ENCODE results near the gene MCEMP1.

The MCEMP1 gene

GRCh38 chr19:7670790-7671189 is 6.1 kb upstream of the MCEMP1 start:
- DNase-seq (ENCODE audit: low spot score) = no peak

DNA sequence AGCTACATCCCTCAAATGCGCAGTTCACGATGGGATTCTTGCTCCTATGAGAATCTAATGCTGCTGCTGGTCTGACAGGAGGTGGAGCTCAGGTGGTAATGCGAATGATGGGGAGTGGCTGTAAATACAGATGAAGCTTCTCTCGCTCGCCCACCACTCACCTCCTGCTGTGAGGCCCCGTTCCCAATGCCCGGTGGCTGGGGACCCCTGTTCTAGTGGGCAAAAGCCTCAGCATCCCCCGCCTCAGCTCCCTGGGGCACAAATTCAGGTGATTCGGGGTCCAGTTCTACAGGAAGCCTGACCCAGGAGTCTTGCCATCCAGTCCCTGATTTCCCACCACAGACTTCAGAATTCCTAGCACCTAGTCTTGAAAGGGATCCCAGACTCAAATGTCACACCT is 4.4 kb upstream of the MCEMP1 start:
- no peak for DNase-seq (ENCODE audit: low spot score)

DNA sequence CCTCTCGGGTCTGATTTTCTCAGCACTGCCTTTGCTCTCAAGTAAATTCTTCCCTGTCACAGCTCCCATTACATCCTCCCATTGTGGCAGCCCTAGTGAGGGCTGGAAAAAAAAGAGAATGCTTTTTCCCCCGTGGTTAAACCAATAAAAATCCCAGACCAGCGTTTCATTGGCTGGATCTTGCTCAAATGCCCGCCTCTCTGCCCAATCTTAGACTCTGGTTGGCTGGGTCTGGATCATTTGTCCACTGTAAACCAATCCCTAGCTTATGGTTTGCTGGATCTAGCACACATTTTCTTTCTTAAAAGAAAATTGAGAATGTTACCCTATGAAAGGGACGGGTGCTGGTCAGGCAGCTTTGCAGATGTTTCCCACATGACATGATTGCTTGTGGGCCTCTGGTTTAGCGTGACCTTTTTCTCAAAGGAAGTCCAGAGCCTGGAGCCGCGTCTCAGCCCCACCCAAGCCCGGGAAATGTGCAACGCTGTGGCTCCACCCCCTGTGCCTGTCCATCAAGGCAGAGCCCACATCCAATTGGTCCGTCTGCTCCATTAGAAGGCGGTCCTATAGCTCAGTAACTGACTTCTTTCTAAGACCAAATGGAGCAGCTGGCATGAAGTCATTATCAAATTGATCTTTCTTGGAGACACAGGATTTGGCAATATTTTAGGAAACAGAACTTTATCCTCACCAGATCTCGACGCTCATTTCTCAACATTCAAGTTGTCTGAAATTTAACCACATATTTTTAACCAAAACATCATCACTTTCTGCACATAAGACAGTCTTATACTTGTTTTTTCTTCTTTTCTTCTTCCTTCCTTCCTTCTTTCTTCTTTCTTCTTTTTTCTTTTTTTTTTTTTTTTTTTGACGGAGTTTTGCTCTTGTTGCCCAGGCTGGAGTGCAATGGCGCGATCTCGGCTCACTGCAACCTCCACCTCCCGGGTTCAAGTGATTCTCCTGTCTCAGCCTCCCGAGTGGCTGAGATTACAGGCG is 2.6 kb upstream of the MCEMP1 start:
- DNase-seq (ENCODE audit: low spot score) = peak; percentile 92

- no peak for DNase-seq (ENCODE audit: low spot score)
Observed at GRCh38 chr19:7676376-7676775, 514 bp upstream of the MCEMP1 start.

DNA sequence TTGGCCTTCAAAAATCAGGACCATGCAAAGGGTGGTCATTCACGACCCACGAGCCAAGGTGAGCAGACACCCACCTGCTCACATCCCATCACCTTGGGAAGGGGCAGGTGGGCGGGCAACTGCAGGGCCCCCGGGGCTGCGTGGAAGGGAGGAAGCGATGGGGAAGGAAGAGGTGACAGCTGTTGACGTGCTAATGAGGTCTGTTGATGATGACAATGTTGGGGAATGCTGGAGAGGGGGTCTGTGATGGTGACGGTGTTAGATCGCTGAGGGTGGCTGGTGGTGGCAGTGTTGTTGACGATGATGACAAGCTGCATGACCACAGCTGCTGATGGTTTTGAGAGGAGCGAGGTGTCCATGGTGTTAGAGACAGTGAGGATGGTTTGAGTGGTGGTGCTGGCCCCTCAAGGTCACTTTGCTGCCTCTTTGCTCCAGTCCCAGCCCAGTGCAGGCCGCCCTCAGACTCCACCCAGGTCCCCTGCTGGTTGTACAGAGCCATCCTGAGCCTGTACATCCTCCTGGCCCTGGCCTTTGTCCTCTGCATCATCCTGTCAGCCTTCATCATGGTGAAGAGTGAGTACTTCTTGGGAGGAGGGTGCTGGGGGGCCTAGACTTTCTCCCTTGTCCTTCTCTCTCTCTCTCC is 900 bp downstream of the MCEMP1 start:
- no peak for DNase-seq (ENCODE audit: low spot score)

GRCh38 chr19:7678971-7679751 is 2.3 kb downstream of the MCEMP1 start:
- peak; percentile 76 for DNase-seq (ENCODE audit: low spot score)

DNA sequence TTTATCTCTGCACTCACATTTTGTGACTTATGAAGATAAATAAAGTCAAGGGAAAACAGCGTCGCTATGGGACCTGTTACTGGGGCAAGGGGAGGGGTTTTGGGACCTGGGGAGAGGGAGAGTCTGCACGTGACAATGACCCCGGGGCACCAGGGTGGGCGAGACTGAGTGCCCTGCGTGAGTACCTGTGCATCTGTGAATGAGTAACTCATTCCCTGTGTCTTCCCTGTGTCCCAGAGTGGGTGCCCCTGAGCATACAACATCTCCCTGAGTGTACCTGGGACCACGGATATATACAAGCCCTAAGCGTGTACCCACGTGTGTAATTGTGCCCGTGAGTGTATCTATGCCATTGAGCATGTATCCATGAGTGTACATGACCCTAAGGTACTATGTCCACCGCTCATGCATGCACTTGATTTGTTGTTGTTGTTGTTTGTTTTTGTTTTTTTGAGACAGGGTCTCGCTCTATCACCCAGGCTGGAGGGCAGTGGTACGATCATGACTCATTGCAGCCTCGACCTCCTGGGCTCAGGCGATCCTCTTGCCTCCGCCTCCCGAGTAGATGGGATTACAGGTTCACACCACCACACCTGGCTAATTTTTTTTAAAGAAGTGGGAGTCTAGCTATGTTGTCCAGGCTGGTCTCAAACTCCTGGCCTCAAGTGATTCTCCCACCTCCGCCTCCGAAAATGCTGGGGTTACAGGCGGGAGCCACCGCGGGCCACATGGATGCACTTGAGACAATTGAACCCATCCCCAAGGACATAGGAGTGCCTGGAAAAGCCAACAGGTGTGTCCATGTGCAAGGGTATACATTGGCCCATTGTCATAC is 3.1 kb downstream of the MCEMP1 start:
- no peak for DNase-seq (ENCODE audit: low spot score)

DNA sequence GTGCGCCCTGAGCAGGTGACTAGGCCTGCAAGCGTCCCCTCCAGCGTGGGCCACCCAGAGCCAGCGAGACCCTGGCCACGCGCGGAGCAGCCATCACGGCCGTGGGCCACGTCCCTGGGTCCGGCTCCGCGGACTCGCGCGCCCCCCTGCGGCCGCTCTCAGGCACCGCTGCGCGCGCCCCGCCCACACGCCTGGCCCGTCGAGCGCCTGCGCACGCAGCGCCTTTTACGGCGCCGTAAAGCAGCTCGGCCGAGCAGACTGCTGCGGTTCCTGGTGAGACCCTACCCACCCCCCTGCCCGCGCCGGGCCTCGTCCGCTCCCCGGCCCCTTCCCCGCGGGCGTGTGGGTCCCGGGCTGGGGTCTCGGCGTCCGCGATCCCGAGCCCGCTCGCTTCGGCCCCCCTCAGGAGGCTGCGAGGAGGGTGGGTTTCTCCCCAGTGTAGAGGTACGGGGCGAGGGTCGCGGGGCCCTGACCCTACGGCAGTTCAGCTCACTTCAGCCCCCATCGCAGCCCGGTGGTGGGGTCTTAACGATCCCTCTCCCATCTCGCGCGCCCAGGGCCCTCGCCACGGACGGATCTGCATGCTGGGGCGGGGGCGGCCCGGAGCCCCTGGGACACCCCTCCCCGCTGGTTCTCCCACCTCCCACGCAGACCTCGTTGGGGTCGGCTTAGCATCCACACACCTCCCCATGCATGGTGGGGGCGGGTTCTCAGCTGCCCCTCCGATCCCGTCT is 3.9 kb downstream of the MCEMP1 start, which contains the start of gene TRAPPC5:
Gene TRAPPC5 (plus strand): TSS at position 228 of the 734 bp plus-strand sequence. CDS start 1,421 bp downstream, outside the sequence.
- peak; percentile 98 for DNase-seq (ENCODE audit: low spot score)

GRCh38 chr19:7681340-7682174 is 4.7 kb downstream of the MCEMP1 start:
- DNase-seq (ENCODE audit: low spot score) = peak; percentile 85

DNA sequence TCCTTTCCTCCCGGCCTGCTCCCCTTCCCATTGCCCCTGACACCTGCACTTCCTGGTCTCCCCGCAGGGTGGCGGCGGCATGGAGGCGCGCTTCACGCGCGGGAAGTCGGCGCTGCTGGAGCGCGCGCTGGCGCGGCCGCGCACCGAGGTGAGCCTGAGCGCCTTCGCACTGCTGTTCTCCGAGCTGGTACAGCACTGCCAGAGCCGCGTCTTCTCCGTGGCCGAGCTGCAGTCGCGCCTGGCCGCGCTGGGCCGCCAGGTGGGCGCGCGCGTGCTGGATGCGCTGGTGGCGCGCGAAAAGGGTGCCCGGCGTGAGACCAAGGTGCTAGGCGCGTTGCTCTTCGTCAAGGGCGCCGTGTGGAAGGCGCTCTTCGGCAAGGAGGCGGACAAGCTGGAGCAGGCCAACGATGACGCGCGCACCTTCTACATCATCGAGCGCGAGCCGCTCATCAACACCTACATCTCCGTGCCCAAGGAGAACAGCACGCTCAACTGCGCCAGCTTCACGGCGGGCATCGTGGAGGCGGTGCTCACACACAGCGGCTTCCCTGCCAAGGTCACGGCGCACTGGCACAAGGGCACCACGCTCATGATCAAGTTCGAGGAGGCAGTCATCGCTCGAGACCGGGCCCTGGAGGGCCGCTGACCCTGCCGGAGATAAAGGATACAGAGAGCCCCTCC is 5.4 kb downstream of the MCEMP1 start:
- no peak for DNase-seq (ENCODE audit: low spot score)

DNA sequence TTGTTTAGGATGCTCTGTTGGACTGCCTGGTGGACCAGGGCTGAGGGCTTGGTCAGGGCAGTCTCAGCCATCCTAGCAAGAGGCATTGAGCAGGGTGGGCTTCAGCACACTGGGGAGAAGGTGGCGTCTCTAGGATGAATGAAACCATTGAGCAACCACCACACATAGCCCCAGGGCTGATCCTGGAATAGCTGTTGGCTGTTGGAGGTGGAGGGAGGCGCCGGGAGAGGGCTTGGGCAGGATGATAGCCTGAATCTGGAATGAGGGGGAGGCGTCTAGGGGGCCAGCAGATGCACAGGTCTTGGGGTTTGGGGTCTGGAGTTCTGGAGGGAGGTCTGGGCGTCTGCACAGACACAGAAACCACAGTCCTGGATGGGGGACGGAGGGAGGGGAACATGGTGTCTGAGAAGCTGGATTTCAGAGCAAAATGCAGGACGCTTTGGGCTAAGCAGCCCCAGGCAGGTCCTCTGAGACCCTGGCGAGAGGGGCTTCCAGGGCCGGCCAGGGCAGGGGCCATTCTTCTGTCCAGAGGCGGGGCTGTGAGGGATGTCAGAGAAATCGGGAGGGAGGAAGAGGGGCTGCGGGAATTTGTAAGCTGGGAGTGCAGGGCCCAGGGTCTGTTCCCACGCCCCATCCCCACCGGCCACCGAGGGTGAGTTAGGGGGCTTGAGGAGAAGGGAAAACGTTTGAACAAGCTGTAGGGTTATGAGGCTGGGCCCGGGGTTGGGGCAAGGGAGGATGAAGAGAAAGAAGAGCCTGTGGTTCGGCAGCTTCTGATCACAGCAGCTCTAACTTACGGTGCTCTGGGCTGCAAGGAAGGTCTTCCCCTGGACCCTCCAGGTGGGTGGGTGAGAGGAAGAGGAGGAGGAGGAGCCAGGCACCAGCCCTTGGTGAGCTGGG is 8.9 kb downstream of the MCEMP1 start:
- DNase-seq (ENCODE audit: low spot score) = no peak

- no peak for DNase-seq (ENCODE audit: low spot score)
Observed at GRCh38 chr19:7687177-7687576, 10.3 kb downstream of the MCEMP1 start.

DNA sequence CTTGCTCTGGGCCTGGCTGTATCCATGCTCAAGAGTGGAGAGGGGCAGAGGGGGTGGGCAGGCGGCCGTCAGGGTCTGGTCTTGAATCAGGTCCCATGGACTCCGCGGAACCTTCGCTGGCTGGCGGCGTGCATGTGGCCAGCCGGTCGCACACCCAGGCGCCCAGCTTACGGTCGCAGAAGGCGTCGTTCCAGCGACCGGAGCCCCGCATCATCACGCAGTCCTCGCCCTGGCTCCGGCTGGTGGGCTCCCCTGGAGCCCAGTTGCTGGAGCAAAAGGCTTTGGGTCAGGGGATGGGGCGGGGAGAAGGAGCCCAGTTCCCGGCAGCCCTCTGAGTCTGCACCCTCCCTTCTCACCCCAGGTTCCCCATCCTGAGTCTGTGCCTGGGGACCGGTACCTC is 12.3 kb downstream of the MCEMP1 start:
- no peak for DNase-seq (ENCODE audit: low spot score)

DNA sequence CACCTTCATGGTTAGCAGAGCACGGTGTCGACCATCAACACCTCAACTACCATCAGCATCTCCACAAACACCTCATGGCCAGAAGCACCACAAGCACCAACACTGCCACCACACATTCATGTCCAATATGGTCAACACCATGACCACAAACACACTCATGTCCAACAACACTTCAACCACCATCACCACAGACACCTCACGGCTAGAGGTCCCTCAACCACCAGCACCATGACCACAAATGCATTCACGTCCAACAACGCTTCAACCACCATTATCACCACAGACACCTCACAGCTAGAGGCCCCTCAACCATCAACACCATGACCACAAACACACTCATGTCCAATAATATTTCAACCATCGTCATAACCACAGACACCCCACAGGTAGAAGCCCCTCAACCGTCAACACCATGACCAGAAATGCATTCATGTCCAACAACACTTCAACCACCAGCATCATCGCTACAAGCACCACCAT is 13.9 kb downstream of the MCEMP1 start:
- no peak for DNase-seq (ENCODE audit: low spot score)

- no peak for DNase-seq (ENCODE audit: low spot score)
Observed at GRCh38 chr19:7691497-7691896, 14.6 kb downstream of the MCEMP1 start.

DNA sequence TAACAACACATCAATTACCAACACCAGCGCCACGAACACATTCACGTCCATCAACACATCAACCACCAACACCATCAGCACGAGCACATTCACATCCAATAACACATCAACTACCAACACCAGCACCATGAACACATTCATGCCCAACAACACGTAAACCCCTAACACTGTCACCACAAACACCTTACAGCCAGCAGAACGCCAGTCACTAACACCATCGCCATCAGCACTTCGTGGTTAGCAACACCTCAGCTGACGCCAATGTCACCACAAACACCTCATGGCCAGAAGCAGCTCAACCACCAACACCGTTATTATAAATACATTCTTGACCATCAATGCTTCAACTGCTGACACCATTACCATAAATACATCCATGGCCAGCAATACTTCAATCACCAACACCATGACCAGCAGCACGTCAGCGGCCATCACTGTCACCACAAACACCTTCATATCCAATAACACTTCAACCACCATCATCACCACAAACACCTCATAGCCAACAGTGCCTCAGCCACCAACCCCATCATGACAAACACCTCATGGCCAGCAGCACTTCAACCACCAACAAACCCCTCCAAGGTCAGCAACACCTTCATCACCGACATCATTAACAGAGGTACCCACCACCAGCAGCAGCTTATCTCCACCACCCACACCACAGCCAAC is 15.7 kb downstream of the MCEMP1 start:
- no peak for DNase-seq (ENCODE audit: low spot score)

- no peak for DNase-seq (ENCODE audit: low spot score)
Observed at GRCh38 chr19:7694499-7694898, 17.6 kb downstream of the MCEMP1 start.

All from D341Med (cell line).